ENCODE results near the gene SH2D3A.
A peak's percentile ranks its signal among the peaks of the same experiment; 100 is the strongest.
"Not testable (repeated sequence)": the region's sequence is repeated elsewhere in the genome, so short reads cannot be mapped to it uniquely, and the experiment has no call there.

Gene SH2D3A

GRCh38 chr19:6787393-6787792 lies 20.2 kb upstream of the SH2D3A start:
- no peak for DNase-seq

GRCh38 chr19:6779206-6779605 lies 12.0 kb upstream of the SH2D3A start:
- no peak for DNase-seq

- no peak for DNase-seq
These were observed 11.2 kb upstream of the SH2D3A start for GRCh38 chr19:6778386-6778785.

GRCh38 chr19:6777434-6777833 lies 10.2 kb upstream of the SH2D3A start:
- DNase-seq, result no peak

- no peak for DNase-seq
These were observed 9.8 kb upstream of the SH2D3A start for GRCh38 chr19:6776999-6777398.

GRCh38 chr19:6776045-6776444 lies 8.8 kb upstream of the SH2D3A start:
- not testable (repeated sequence) for DNase-seq

GRCh38 chr19:6774821-6775707 lies 7.8 kb upstream of the SH2D3A start:
- DNase-seq, result no peak

- DNase-seq, result no peak
These were observed 6.2 kb upstream of the SH2D3A start for GRCh38 chr19:6773323-6773931.

- DNase-seq, result no peak
These were observed 5.7 kb upstream of the SH2D3A start for GRCh38 chr19:6772866-6773322.

GRCh38 chr19:6772028-6772865 lies 5.0 kb upstream of the SH2D3A start, which contains the start of gene VAV1:
TSS of gene VAV1 (plus strand) at chr19:6772708. CDS start at chr19:6772808, 100 bp downstream.
- DNase-seq, result no peak

GRCh38 chr19:6771648-6772027 lies 4.4 kb upstream of the SH2D3A start:
- DNase-seq, result not testable (repeated sequence)

- no peak for DNase-seq
These were observed 1.9 kb upstream of the SH2D3A start for GRCh38 chr19:6769006-6769619.

GRCh38 chr19:6768236-6768785 lies 1.1 kb upstream of the SH2D3A start:
- no peak for DNase-seq

GRCh38 chr19:6767081-6767356 lies 216 bp downstream of the SH2D3A start:
- peak; percentile 45 for DNase-seq

- no peak for DNase-seq
These were observed 716 bp downstream of the SH2D3A start for GRCh38 chr19:6766357-6767080.

GRCh38 chr19:6765738-6766356 lies 1.4 kb downstream of the SH2D3A start:
- DNase-seq, result peak; percentile 55

GRCh38 chr19:6762253-6762797 lies 4.9 kb downstream of the SH2D3A start:
- not testable (repeated sequence) for DNase-seq

GRCh38 chr19:6761053-6761676 lies 6.1 kb downstream of the SH2D3A start:
- no peak for DNase-seq

- DNase-seq, result no peak
These were observed 6.6 kb downstream of the SH2D3A start for GRCh38 chr19:6760606-6761005.

- DNase-seq, result no peak
These were observed 12.4 kb downstream of the SH2D3A start for GRCh38 chr19:6754653-6755463.
